Keratinocyte (primary cell): ENCODE results near the gene CLBA1. TPM values are rescaled to one million over a fixed set of nuclear protein-coding genes. Genes with fewer than 3 reads are reported as not detected.

Source experiments
- DNase-seq: peaks from one replicate; pipeline ENCODE4 v3.0.0-alpha.2; 2011; ENCODE audit warnings: low read depth, missing footprints, low spot score
- FAIRE-seq: peaks from 2 replicates; lab custom pipeline; 2011; peaks lifted over from hg19 to GRCh38; lab: Jason Lieb, UNC
- H2AFZ ChIP-seq: 2 replicates; pipeline ENCODE4 v1.6.0; 2012; ENCODE audit warnings: low read length, control low read depth, inconsistent platforms; ENCODE audit not compliant: control insufficient read depth
- H3K27ac ChIP-seq: 2 replicates; pipeline ENCODE4 v1.5.1; 2011; ENCODE audit warnings: low read length; ENCODE audit not compliant: control insufficient read depth, insufficient read depth
- H3K27me3 ChIP-seq: 3 replicates; pipeline ENCODE4 v1.6.0; 2011; ENCODE audit warnings: low read length; ENCODE audit not compliant: control insufficient read depth, insufficient read depth; ENCODE audit errors: extremely low read depth
- H3K36me3 ChIP-seq, 2 experiments: 2 replicates in 1 of 2; 3 replicates in 1 of 2; pipeline ENCODE4 v1.5.1; 2011; ENCODE audit warnings: low read length in 2 of 2, mild to moderate bottlenecking in 1 of 2; ENCODE audit not compliant: control insufficient read depth in 2 of 2, insufficient read depth in 2 of 2; ENCODE audit errors: extremely low read depth in 1 of 2
- H3K4me1 ChIP-seq: 3 replicates; pipeline ENCODE4 v1.5.1; 2011; ENCODE audit warnings: low read length; ENCODE audit not compliant: control insufficient read depth, insufficient read depth; ENCODE audit errors: extremely low read depth
- H3K4me2 ChIP-seq: 3 replicates; pipeline ENCODE4 v1.6.0; 2011; ENCODE audit warnings: low read depth, low read length; ENCODE audit not compliant: control insufficient read depth, insufficient read depth; ENCODE audit errors: extremely low read depth
- H3K4me3 ChIP-seq, 3 experiments: fragments of 200-600 bp in 1 of 3; sonication (generic) in 1 of 3; 2 replicates in 2 of 3; 3 replicates in 1 of 3; pipeline ENCODE4 v1.5.1; 2011 to 2016; ENCODE audit warnings: low read length in 3 of 3, mild to moderate bottlenecking in 3 of 3, control low read depth in 2 of 3, inconsistent platforms in 1 of 3, low read depth in 1 of 3, mixed read lengths in 1 of 3, mixed run types in 1 of 3, moderate library complexity in 1 of 3; ENCODE audit not compliant: control insufficient read depth in 2 of 3, insufficient read depth in 2 of 3; ENCODE audit errors: extremely low read depth in 1 of 3
- H3K79me2 ChIP-seq: 2 replicates; pipeline ENCODE4 v1.6.0; 2012; ENCODE audit warnings: low read length; ENCODE audit not compliant: control insufficient read depth, insufficient read depth
- H3K9ac ChIP-seq: 3 replicates; pipeline ENCODE4 v1.6.0; 2011; ENCODE audit warnings: low read length; ENCODE audit not compliant: control insufficient read depth, insufficient read depth; ENCODE audit errors: extremely low read depth
- H3K9me1 ChIP-seq: 3 replicates; pipeline ENCODE4 v1.6.0; 2011; ENCODE audit warnings: low read length; ENCODE audit not compliant: control insufficient read depth, insufficient read depth; ENCODE audit errors: extremely low read depth
- H3K9me3 ChIP-seq: 2 replicates; pipeline ENCODE4 v1.5.1; 2012; ENCODE audit warnings: low read depth, low read length; ENCODE audit not compliant: control insufficient read depth
- H4K20me1 ChIP-seq: 3 replicates; pipeline ENCODE4 v1.6.0; 2011; ENCODE audit warnings: low read length; ENCODE audit not compliant: control insufficient read depth, insufficient read depth; ENCODE audit errors: extremely low read depth
- CTCF ChIP-seq, 3 experiments: IDR thresholded peaks in 1 of 3; conservative IDR thresholded peaks in 1 of 3; optimal IDR thresholded peaks in 1 of 3; 2 replicates in 2 of 3; 3 replicates in 1 of 3; pipeline versions ENCODE3 to v1.5.1; 2011; ENCODE audit warnings: low read length in 3 of 3, mild to moderate bottlenecking in 3 of 3, moderate library complexity in 2 of 3, control low read depth in 1 of 3, inconsistent platforms in 1 of 3; ENCODE audit not compliant: insufficient read depth in 2 of 3; ENCODE audit errors: extremely low read depth in 1 of 3
- EZH2 ChIP-seq: IDR thresholded peaks from one replicate; pipeline ENCODE4 v1.6.1; 2012; ENCODE audit warnings: inconsistent platforms, mild to moderate bottlenecking, low read length, moderate library complexity
- dilution Hi-C: fragments of 300-500 bp; cut with MboI; formaldehyde crosslinking; loops from one replicate; pipeline ENCODE4 v1.7.0; 2020; ENCODE audit warnings: low sequenced_read_pairs; ENCODE audit not compliant: extremely low pct_ligation_motif_present
- polyA plus RNA-seq, 5 experiments: library from polyadenylated mRNA; depleted of rRNA in 3 of 5; stranded (reverse) in 3 of 5; stranded (forward) in 1 of 5; unstranded in 1 of 5; fragments of >200 nt; gene quantifications; 1 replicate in 1 of 5; 2 replicates in 3 of 5; 3 replicates in 1 of 5; pipeline versions ENCODE4 v1.2.1 to v1.2.3, GENCODE V29; 2011 to 2012; ENCODE audit warnings: missing spikeins in 2 of 5, low read depth in 1 of 5, low replicate concordance in 1 of 5

CLBA1 gene
- polyA plus RNA-seq, 1 donor (not counting 4 experiments of a cell fraction or from before 2014, with no cell fraction given) = 8.6 TPM

DNA sequence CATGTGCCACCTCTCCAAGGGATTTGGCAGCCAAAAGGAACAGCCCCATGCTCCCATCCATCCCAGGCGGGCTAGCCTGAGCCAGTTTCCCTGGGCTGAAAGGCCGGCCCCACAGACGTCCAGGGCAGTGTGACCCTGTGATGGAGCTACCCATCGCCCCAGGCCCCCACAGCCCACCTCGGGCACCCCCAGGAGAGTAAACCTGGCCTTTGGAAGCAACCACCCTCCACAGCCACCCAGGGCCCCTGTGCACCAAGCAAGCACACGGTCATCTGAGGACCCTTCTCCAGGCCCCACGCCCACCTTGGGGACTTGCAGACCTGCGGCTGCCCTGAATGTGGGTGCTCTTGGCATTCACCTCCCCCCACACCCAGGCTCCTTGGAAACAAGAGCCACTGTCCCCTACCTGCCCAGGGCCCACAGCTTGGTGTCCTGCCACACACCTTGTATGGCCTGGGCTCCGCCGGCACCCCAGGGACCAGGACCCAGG, 15.8 kb upstream of the CLBA1 start:
- no peak overlapping the region for H2AFZ ChIP-seq
- H3K27ac ChIP-seq = peak overlapping the region; percentile 98
- H3K4me2 ChIP-seq = peak overlapping the region; percentile 99
- H3K4me3 ChIP-seq = peak overlapping the region; percentile 93 to 94 (median 93)
- peaks cover 3 to 10% of the 10 kb centered on the region in 2 experiments for H3K36me3 ChIP-seq
- peaks cover 6% of the 10 kb centered on the region for H4K20me1 ChIP-seq
- H3K9me1 ChIP-seq = no peaks in the 10 kb centered on the region
- H3K9me3 ChIP-seq = no peaks in the 10 kb centered on the region
- DNase-seq (no peak), FAIRE-seq (no peak)
- H3K9ac ChIP-seq = peak overlapping the region; percentile 100
- peaks cover 63% of the 10 kb centered on the region for H3K79me2 ChIP-seq
- TF ChIP-seq CTCF (optimal IDR thresholded peaks at IDR 0.05 in 1 of 3, IDR thresholded peaks at IDR 0.05 in 1 of 3, conservative IDR thresholded peaks at IDR 0.05 in 1 of 3; ENCODE audit: extremely low read depth in 1 of 3, insufficient read depth in 2 of 3, low read length in 3 of 3) (no peak), EZH2 (no peak)
- no peaks in the 10 kb centered on the region for H3K27me3 ChIP-seq
- dilution Hi-C loops = no loop called here
- peaks cover 80% of the 10 kb centered on the region for H3K4me1 ChIP-seq

GRCh38 chr14:104970231-104971068, 15.1 kb upstream of the CLBA1 start:
- DNase-seq = peak; percentile 92
- H2AFZ ChIP-seq = no peak overlapping the region

More at GRCh38 chr14:104970231-104971068, 15.1 kb upstream of the CLBA1 start:
- Histone ChIP-seq H3K9me1 (no peaks in the 10 kb centered on the region), H3K27ac (peak overlapping the region; percentile 98), H3K4me1 (peaks cover 80% of the 10 kb centered on the region), H3K9me3 (no peaks in the 10 kb centered on the region), H3K9ac (peak overlapping the region; percentile 100), H3K79me2 (peaks cover 58% of the 10 kb centered on the region), H3K4me3 (peak overlapping the region; percentile 93 to 94 (median 93)), H3K4me2 (peak overlapping the region; percentile 99), H3K27me3 (no peaks in the 10 kb centered on the region), H3K36me3 (peaks cover 1 to 9% of the 10 kb centered on the region in 2 experiments), H4K20me1 (peaks cover 4% of the 10 kb centered on the region)
- dilution Hi-C loops = no loop called here
- peak; percentile 97 for FAIRE-seq
- TF ChIP-seq EZH2 (no peak), CTCF (optimal IDR thresholded peaks at IDR 0.05 in 1 of 3, IDR thresholded peaks at IDR 0.05 in 1 of 3, conservative IDR thresholded peaks at IDR 0.05 in 1 of 3; ENCODE audit: extremely low read depth in 1 of 3, insufficient read depth in 2 of 3, low read length in 3 of 3) (no peak)
